ENCODE results near the gene RPS15.

The RPS15 gene

DNA sequence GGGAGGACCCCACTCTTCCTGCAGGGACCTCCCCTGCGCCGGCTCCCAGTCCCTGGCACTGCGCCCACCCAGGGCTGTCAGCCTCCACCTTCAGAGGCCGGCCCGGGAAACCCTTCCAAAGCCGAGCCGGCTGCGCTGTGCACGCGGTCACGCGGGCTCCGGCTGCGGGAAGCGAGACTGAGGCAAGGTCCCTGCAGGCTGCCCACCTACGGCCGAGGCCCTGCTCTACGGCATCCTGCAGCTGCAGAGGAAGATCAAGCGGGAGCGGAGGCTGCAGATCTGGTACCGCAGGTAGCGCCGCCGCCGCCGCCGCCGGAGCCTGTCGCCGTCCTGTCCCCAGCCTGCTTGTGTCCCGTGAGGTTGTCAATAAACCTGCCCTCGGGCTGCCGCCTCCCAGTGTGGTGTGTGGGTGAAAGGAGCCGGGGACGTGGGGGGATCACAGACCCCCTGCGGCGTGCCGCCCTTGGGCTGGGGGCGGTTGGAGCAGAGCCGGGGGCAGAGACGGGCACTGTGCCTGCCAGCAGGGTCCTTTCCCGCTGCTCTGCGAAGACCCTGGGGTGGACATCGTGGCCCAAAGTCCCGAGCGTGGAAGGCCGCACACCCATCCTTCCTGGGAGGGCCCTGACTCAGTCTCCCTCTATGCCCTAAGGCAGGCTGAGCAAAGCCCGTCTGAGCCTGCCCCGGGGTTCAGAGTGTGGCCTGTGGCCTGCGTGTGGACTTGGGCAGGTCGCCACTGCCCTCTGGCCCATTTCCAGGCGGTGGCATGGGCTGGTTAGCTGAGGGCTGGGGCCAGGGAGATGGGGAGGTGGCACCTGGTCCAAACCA is 42.8 kb upstream of the RPS15 start:
- H3K9me3 ChIP-seq (ENCODE audit: control insufficient read depth, low read length): no peaks in the 10 kb centered on the region
- no peaks in the 10 kb centered on the region for H3K36me3 ChIP-seq (ENCODE audit: control insufficient read depth, insufficient read depth, low read length)
- H3K4me3 ChIP-seq (ENCODE audit: low read depth, low read length): no peak overlapping the region
- H3K79me2 ChIP-seq: no peaks in the 10 kb centered on the region
- no peak overlapping the region for H2AFZ ChIP-seq
- H3K9ac ChIP-seq: no peak overlapping the region
- H3K27ac ChIP-seq: no peak overlapping the region
- H3K4me2 ChIP-seq (ENCODE audit: low read length): no peak overlapping the region
- H3K4me1 ChIP-seq: no peaks in the 10 kb centered on the region
- TF ChIP-seq, protein P1, sequence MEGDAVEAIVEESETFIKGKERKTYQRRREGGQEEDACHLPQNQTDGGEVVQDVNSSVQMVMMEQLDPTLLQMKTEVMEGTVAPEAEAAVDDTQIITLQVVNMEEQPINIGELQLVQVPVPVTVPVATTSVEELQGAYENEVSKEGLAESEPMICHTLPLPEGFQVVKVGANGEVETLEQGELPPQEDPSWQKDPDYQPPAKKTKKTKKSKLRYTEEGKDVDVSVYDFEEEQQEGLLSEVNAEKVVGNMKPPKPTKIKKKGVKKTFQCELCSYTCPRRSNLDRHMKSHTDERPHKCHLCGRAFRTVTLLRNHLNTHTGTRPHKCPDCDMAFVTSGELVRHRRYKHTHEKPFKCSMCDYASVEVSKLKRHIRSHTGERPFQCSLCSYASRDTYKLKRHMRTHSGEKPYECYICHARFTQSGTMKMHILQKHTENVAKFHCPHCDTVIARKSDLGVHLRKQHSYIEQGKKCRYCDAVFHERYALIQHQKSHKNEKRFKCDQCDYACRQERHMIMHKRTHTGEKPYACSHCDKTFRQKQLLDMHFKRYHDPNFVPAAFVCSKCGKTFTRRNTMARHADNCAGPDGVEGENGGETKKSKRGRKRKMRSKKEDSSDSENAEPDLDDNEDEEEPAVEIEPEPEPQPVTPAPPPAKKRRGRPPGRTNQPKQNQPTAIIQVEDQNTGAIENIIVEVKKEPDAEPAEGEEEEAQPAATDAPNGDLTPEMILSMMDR (IDR thresholded peaks at IDR 0.05): no peak
- no peaks in the 10 kb centered on the region for H3K27me3 ChIP-seq (ENCODE audit: control insufficient read depth, insufficient read depth, low read length)

DNA sequence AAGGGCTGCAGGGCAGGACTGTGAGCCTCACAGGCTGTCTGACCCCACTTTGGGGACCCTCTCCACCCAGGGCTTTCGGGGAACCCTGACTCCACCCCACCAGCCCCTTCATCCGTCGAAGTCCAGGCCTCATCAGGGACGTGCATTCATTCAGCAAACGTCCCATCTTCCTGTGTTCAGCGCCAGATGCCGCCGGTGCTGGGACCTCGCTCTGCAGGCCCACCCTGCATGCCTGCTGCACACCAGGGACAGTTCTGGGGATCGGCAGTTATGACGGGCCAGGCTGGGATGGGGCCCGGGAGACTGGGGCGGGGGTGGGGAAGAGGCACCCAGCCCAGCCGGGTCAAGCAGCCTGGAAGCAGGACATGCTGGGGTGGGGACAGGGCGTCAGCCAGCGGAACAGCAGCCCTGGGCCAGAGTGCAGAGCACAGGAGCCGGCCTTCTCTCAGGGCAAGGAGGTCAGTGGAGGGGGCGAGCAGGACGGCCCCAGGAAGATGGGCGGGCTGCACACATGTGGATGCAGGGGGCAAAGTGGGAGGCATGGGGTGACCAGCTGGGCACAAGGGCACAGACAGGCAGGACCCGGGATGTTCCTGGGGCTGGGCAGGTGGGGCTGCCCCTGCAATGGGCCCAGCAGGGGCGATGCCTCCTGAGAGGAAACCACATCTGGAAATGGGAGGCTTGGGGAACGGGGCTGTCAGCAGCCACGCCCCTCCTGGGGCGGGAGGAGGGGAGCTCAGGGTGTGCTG is 42.0 kb upstream of the RPS15 start:
- no peaks in the 10 kb centered on the region for H3K9me3 ChIP-seq (ENCODE audit: control insufficient read depth, low read length)
- no peaks in the 10 kb centered on the region for H3K79me2 ChIP-seq
- no peak overlapping the region for H3K27ac ChIP-seq
- no peak overlapping the region for H3K4me2 ChIP-seq (ENCODE audit: low read length)
- no peaks in the 10 kb centered on the region for H3K36me3 ChIP-seq (ENCODE audit: control insufficient read depth, insufficient read depth, low read length)
- no peak overlapping the region for H3K4me3 ChIP-seq (ENCODE audit: low read depth, low read length)
- TF ChIP-seq, protein P1 (IDR thresholded peaks at IDR 0.05): no peak
- H3K9ac ChIP-seq: no peak overlapping the region
- H3K27me3 ChIP-seq (ENCODE audit: control insufficient read depth, insufficient read depth, low read length): no peaks in the 10 kb centered on the region
- no peak overlapping the region for H2AFZ ChIP-seq
- H3K4me1 ChIP-seq: no peaks in the 10 kb centered on the region

DNA sequence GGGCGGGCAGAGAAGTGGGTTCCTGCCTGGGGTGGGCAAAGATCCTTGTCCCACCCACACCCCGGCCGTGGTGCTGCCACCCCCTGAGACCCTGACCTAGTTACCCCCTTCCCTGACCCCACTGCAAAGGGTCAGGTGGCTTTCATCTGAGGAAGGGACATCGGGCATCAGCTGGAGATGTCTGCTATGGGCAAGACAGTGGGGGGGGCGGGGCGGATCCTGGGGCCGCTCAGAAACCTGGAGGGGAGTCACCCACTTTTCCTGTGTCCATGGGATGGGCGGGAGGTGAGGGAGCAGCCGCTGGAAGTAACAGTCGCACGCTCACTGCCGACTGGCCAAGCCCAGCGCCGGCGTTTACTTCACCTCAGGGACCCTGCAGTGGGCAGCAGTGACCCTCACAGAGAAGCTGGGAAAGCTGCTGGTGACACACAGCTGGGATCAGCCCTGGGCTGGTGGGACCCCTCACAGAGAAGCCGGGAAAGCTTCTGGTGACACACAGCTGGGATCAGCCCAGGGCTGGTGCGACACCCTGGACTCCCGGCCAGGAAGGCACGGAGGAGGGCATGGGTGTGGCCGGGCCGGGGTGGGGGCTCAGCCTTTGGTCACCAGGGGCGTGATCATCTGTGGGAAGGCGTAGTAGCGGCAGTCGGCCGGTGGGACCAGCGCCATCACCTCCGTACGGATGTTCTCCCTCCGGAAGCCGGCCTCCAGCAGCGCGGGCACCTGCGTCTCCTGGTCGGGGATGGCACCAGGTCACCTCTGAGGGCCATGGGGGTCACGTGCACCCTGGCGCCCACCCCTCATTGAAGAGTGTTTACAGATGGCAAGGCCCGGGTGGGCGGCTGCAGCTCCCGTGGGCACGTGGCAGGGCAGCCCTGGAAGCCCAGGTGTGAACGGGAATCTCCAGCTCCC is 41.2 kb upstream of the RPS15 start:
- Histone ChIP-seq H3K27me3 (ENCODE audit: control insufficient read depth, insufficient read depth, low read length) (no peaks in the 10 kb centered on the region), H3K27ac (no peak overlapping the region), H3K9ac (no peak overlapping the region), H2AFZ (no peak overlapping the region), H3K4me3 (ENCODE audit: low read depth, low read length) (no peak overlapping the region), H3K9me3 (ENCODE audit: control insufficient read depth, low read length) (no peaks in the 10 kb centered on the region), H3K4me1 (no peaks in the 10 kb centered on the region), H3K36me3 (ENCODE audit: control insufficient read depth, insufficient read depth, low read length) (no peaks in the 10 kb centered on the region), H3K4me2 (ENCODE audit: low read length) (no peak overlapping the region), H3K79me2 (no peaks in the 10 kb centered on the region)
- TF ChIP-seq, protein P1 (IDR thresholded peaks at IDR 0.05): no peak

DNA sequence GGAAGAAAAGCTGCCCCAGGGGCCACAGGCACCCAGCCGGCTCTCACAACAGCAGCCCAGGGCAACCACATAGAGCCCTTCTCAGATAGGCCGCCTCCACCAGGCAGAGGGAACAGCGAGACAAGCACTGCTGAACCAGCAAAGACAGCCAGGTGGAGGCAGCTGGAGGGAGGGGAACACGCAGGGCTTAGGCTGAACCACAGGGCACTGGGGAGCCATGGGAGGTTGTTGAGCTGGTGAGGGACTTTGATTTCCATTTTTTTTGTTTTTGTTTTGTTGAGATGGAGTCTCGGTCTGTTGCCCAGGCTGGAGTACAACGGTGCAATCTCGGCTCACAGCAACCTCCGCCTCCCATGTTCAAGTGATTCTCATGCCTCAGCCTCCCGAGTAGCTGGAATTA is 40.4 kb upstream of the RPS15 start:
- Histone ChIP-seq H3K4me3 (ENCODE audit: low read depth, low read length) (no peak overlapping the region), H3K4me2 (ENCODE audit: low read length) (no peak overlapping the region), H3K36me3 (ENCODE audit: control insufficient read depth, insufficient read depth, low read length) (no peaks in the 10 kb centered on the region), H3K27ac (no peak overlapping the region), H3K79me2 (no peaks in the 10 kb centered on the region), H2AFZ (no peak overlapping the region), H3K4me1 (no peaks in the 10 kb centered on the region), H3K27me3 (ENCODE audit: control insufficient read depth, insufficient read depth, low read length) (no peaks in the 10 kb centered on the region), H3K9ac (no peak overlapping the region), H3K9me3 (ENCODE audit: control insufficient read depth, low read length) (no peaks in the 10 kb centered on the region)
- TF ChIP-seq, protein P1 (IDR thresholded peaks at IDR 0.05): no peak

All from parathyroid adenoma (tissue), 2 donors.